GM21723 (cell line): ENCODE results near the gene PRXL2B.
"Not testable (repeated sequence)": the region's sequence is repeated elsewhere in the genome, so short reads cannot be mapped to it uniquely, and the experiment has no call there.

Experiments
- ATAC-seq: cut with Tn5 transposase; IDR thresholded peaks from one replicate; pipeline ENCODE4 v1.9.1; 2021; ENCODE audit warnings: mild to moderate bottlenecking, moderate library complexity; ENCODE audit not compliant: unreplicated experiment

PRXL2B gene

GRCh38 chr1:2549367-2550029, 37.1 kb upstream of the PRXL2B start:
- ATAC-seq = not testable (repeated sequence)

- not testable (repeated sequence) for ATAC-seq
Observed at GRCh38 chr1:2550309-2550861, 36.2 kb upstream of the PRXL2B start.

GRCh38 chr1:2551544-2551943, 35.0 kb upstream of the PRXL2B start:
- not testable (repeated sequence) for ATAC-seq

GRCh38 chr1:2552189-2552588, 34.4 kb upstream of the PRXL2B start:
- ATAC-seq = no peak

GRCh38 chr1:2553076-2553475, 33.5 kb upstream of the PRXL2B start:
- not testable (repeated sequence) for ATAC-seq

GRCh38 chr1:2553871-2554620, 32.5 kb upstream of the PRXL2B start:
- ATAC-seq = no peak

- no peak for ATAC-seq
Observed at GRCh38 chr1:2554621-2555387, 31.8 kb upstream of the PRXL2B start.

GRCh38 chr1:2555634-2556276, 30.8 kb upstream of the PRXL2B start:
- ATAC-seq = no peak

- ATAC-seq = no peak
Observed at GRCh38 chr1:2556277-2556677, 30.3 kb upstream of the PRXL2B start, which contains the start of gene TNFRSF14. Gene TNFRSF14, plus strand, starts transcription at chr1:2556371. Its CDS starts 294 bp downstream, at chr1:2556665.

- no peak for ATAC-seq
Observed at GRCh38 chr1:2556678-2557481, 29.7 kb upstream of the PRXL2B start.

GRCh38 chr1:2557482-2558400, 28.8 kb upstream of the PRXL2B start:
- ATAC-seq = no peak

- ATAC-seq = no peak
Observed at GRCh38 chr1:2558420-2558819, 28.2 kb upstream of the PRXL2B start.

GRCh38 chr1:2558861-2559260, 27.7 kb upstream of the PRXL2B start:
- no peak for ATAC-seq

- ATAC-seq = no peak
Observed at GRCh38 chr1:2559509-2560298, 26.9 kb upstream of the PRXL2B start.

- ATAC-seq = no peak
Observed at GRCh38 chr1:2560299-2561073, 26.1 kb upstream of the PRXL2B start.

- no peak for ATAC-seq
Observed at GRCh38 chr1:2561446-2561845, 25.1 kb upstream of the PRXL2B start.
